Natural killer cell (primary cell): ENCODE data around the gene EMILIN1. TPM values are rescaled to one million over a fixed set of nuclear protein-coding genes. Genes with fewer than 3 reads are reported as not detected.

Experiments used
- ATAC-seq, 3 donors: fragments of 150-1000 bp in 2 of 3; fragments of 200-7000 bp in 1 of 3; cut with Tn5 transposase; 1 replicate in 1 of 3; 2 replicates in 2 of 3; pipeline ENCODE4 v1.10.0; 2021; ENCODE audit warnings: mild to moderate bottlenecking in 2 of 3, moderate library complexity in 2 of 3
- DNase-seq, 2 donors: peaks; one replicate each; pipeline versions ENCODE4 v3.0.0 to v3.0.0-alpha.2; 2013 to 2021; ENCODE audit warnings: mixed read lengths in 1 of 2
- H3K27ac ChIP-seq: one replicate; pipeline ENCODE4 v1.5.1; 2013; ENCODE audit warnings: mild to moderate bottlenecking, low read length
- H3K27me3 ChIP-seq: one replicate; pipeline ENCODE4 v1.6.1; 2013; ENCODE audit warnings: low read length; ENCODE audit not compliant: control insufficient read depth, insufficient read depth
- H3K36me3 ChIP-seq: one replicate; pipeline ENCODE4 v1.6.1; 2013; ENCODE audit warnings: low read length; ENCODE audit not compliant: control insufficient read depth, insufficient read depth
- H3K4me1 ChIP-seq: one replicate; pipeline ENCODE4 v1.6.1; 2013; ENCODE audit warnings: low read length; ENCODE audit not compliant: control insufficient read depth, insufficient read depth
- H3K4me3 ChIP-seq: one replicate; pipeline ENCODE4 v1.5.1; 2013; ENCODE audit warnings: low read length
- H3K9me3 ChIP-seq: one replicate; pipeline ENCODE4 v1.6.1; 2013; ENCODE audit warnings: low read length; ENCODE audit not compliant: control insufficient read depth, insufficient read depth
- H3K27ac Mint-ChIP-seq, 2 donors: one replicate each; pipeline ENCODE4 v1.8.0; 2022; ENCODE audit warnings: mild to moderate bottlenecking in 2 of 2, mixed read lengths in 2 of 2, moderate library complexity in 1 of 2
- H3K27me3 Mint-ChIP-seq, 2 donors: one replicate each; pipeline ENCODE4 v1.8.0; 2022; ENCODE audit warnings: low read depth in 2 of 2, mixed read lengths in 2 of 2
- H3K36me3 Mint-ChIP-seq: one replicate; pipeline ENCODE4 v1.8.0; 2022; ENCODE audit warnings: mixed read lengths
- H3K4me1 Mint-ChIP-seq, 2 donors: one replicate each; pipeline ENCODE4 v1.8.0; 2022; ENCODE audit warnings: mixed read lengths in 2 of 2
- H3K4me3 Mint-ChIP-seq: one replicate; pipeline ENCODE4 v1.8.0; 2022; ENCODE audit warnings: mild to moderate bottlenecking, moderate library complexity, mixed read lengths
- H3K9me3 Mint-ChIP-seq, 2 donors: one replicate each; pipeline ENCODE4 v1.8.0; 2022; ENCODE audit warnings: mixed read lengths in 2 of 2
- WGBS: methylation state at CpG from one replicate; pipeline ENCODE4 v1.1.7; 2013; ENCODE audit warnings: missing lambda C conversion rate; ENCODE audit not compliant: insufficient coverage; 5-methylcytosine and 5-hydroxymethylcytosine counted together
- intact Hi-C: fragments of 100-400 bp; cut with micrococcal nuclease; formaldehyde crosslinking; loops from one replicate; pipeline ENCODE4 v1.14.2; 2022
- total RNA-seq, 4 donors: library from RNA; stranded (reverse); fragments of 120-200 nt in 1 of 4; gene quantifications; one replicate each; pipeline versions ENCODE4 v1.2.3 to v1.2.4, GENCODE V29; 2013 to 2022
- TF ChIP-seq, protein P1 (sequence below): fragments of 200-600 bp; IDR thresholded peaks from one replicate; pipeline ENCODE4 v1.8.0; 2022; ENCODE audit warnings: antibody characterized with exemption

Gene EMILIN1
- total RNA-seq, 3 donors from 2014 or later (not counting 1 experiment from before 2014, with no cell fraction given) = 0.31 to 0.78 (median 0.41) TPM

DNA sequence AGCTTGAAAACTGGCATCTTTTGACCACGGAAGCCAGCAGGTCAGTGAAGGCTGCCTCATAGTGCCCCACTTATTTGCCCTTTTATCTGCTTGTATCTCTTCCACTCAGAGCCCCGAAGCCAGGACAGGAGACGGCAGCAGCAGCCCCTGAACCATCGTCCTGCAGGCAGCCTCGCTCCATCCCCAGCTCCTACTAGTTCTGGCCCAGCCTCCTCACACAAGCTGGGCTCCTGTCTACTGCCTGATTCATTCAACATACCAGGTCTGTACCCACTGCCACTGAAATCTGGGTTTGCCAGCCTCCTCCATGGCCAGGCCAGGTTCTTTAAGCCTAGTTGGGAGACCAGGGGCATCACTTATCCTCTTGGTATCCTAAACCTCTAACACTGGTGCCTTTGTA, 11.0 kb upstream of the EMILIN1 start:
- intact Hi-C loops = no loop called here
- peak overlapping the region in 1 of 2 donors; percentile 68 for H3K27ac Mint-ChIP-seq
- Histone ChIP-seq H3K4me1 (peaks cover 27% of the 10 kb centered on the region), H3K27me3 (no peaks in the 10 kb centered on the region), H3K4me3 (no peak overlapping the region), H3K36me3 (peaks cover 23% of the 10 kb centered on the region), H3K9me3 (no peaks in the 10 kb centered on the region), H3K27ac (no peak overlapping the region)
- DNase-seq (no peak), ATAC-seq (no peak)
- H3K4me3 Mint-ChIP-seq = no peak overlapping the region
- no peaks in the 10 kb centered on the region for H3K9me3 Mint-ChIP-seq
- no peaks in the 10 kb centered on the region for H3K27me3 Mint-ChIP-seq
- peaks cover 34 to 54% of the 10 kb centered on the region in 2 donors for H3K4me1 Mint-ChIP-seq
- H3K36me3 Mint-ChIP-seq = no peaks in the 10 kb centered on the region
- WGBS = 89% methylated on average over 5 of the region's 5 CpGs
- TF ChIP-seq, protein P1, sequence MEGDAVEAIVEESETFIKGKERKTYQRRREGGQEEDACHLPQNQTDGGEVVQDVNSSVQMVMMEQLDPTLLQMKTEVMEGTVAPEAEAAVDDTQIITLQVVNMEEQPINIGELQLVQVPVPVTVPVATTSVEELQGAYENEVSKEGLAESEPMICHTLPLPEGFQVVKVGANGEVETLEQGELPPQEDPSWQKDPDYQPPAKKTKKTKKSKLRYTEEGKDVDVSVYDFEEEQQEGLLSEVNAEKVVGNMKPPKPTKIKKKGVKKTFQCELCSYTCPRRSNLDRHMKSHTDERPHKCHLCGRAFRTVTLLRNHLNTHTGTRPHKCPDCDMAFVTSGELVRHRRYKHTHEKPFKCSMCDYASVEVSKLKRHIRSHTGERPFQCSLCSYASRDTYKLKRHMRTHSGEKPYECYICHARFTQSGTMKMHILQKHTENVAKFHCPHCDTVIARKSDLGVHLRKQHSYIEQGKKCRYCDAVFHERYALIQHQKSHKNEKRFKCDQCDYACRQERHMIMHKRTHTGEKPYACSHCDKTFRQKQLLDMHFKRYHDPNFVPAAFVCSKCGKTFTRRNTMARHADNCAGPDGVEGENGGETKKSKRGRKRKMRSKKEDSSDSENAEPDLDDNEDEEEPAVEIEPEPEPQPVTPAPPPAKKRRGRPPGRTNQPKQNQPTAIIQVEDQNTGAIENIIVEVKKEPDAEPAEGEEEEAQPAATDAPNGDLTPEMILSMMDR = no peak

GRCh38 chr2:27069436-27069835, 9.0 kb upstream of the EMILIN1 start:
- Mint-ChIP-seq H3K27ac (peak overlapping the region; percentile 3 to 90), H3K4me1 (peaks cover 39 to 65% of the 10 kb centered on the region in 2 donors), H3K4me3 (no peak overlapping the region), H3K36me3 (no peaks in the 10 kb centered on the region), H3K9me3 (no peaks in the 10 kb centered on the region), H3K27me3 (no peaks in the 10 kb centered on the region)
- TF ChIP-seq, protein P1 = no peak
- over 99% methylated on average over 6 of the region's 6 CpGs for WGBS
- no peak overlapping the region for H3K27ac ChIP-seq
- intact Hi-C loops = no loop called here
- H3K4me3 ChIP-seq = no peak overlapping the region
- peaks cover 20% of the 10 kb centered on the region for H3K36me3 ChIP-seq
- no peaks in the 10 kb centered on the region for H3K9me3 ChIP-seq
- H3K4me1 ChIP-seq = peaks cover 31% of the 10 kb centered on the region
- H3K27me3 ChIP-seq = no peaks in the 10 kb centered on the region
- ATAC-seq (no peak), DNase-seq (no peak)

- Mint-ChIP-seq H3K27ac (peak overlapping the region; percentile 90 to 93), H3K4me1 (peaks cover 45 to 71% of the 10 kb centered on the region in 2 donors), H3K4me3 (peak overlapping the region; percentile 97), H3K36me3 (no peaks in the 10 kb centered on the region), H3K27me3 (no peaks in the 10 kb centered on the region), H3K9me3 (no peaks in the 10 kb centered on the region)
- no peak overlapping the region for H3K4me3 ChIP-seq
- TF ChIP-seq, protein P1 = no peak
- DNase-seq (no peak), ATAC-seq (no peak)
- intact Hi-C loops = no loop called here
- H3K27me3 ChIP-seq = no peaks in the 10 kb centered on the region
- peaks cover 20% of the 10 kb centered on the region for H3K36me3 ChIP-seq
- 98% methylated on average over 6 of the region's 8 CpGs for WGBS
- H3K27ac ChIP-seq = no peak overlapping the region
- H3K9me3 ChIP-seq = no peaks in the 10 kb centered on the region
- H3K4me1 ChIP-seq = peaks cover 38% of the 10 kb centered on the region
These were observed 8.3 kb upstream of the EMILIN1 start for GRCh38 chr2:27069961-27070618.
